Mesothelial cell of epicardium (in vitro differentiated cells): ENCODE measurements around the gene CEP104. TPM values are rescaled to one million over a fixed set of nuclear protein-coding genes. Genes with fewer than 3 reads are reported as not detected.

Source experiments
- DNase-seq, 2 experiments: peaks; one replicate each; pipeline ENCODE4 v3.0.0; 2021; ENCODE audit warnings: low spot score in 2 of 2; ENCODE audit not compliant: unreplicated experiment in 2 of 2
- H3K27ac Mint-ChIP-seq: 2 replicates; pipeline ENCODE4 v1.8.0; 2021; ENCODE audit warnings: mixed read lengths
- H3K27me3 Mint-ChIP-seq: 2 replicates; pipeline ENCODE4 v1.8.0; 2021; ENCODE audit warnings: low read depth, mixed read lengths
- H3K36me3 Mint-ChIP-seq: 2 replicates; pipeline ENCODE4 v1.8.0; 2021; ENCODE audit warnings: mixed read lengths
- H3K4me1 Mint-ChIP-seq: 2 replicates; pipeline ENCODE4 v1.8.0; 2021; ENCODE audit warnings: mixed read lengths
- H3K4me3 Mint-ChIP-seq: 2 replicates; pipeline ENCODE4 v1.8.0; 2021; ENCODE audit warnings: mild to moderate bottlenecking, moderate library complexity, mixed read lengths
- H3K9me3 Mint-ChIP-seq: 2 replicates; pipeline ENCODE4 v1.8.0; 2021; ENCODE audit warnings: mixed read lengths
- CTCF ChIP-seq: fragments of 200-600 bp; sonication (generic); IDR thresholded peaks from one replicate; pipeline ENCODE4 v1.5.0; 2021; ENCODE audit warnings: antibody characterized with exemption; ENCODE audit not compliant: unreplicated experiment
- total RNA-seq: library from RNA; stranded (reverse); gene quantifications from 3 replicates; pipeline ENCODE4 v1.2.1, GENCODE V29; 2021

CEP104 gene
- total RNA-seq, 1 donor from 2014 or later: 37.0 TPM

- peaks cover 6% of the 10 kb centered on the region for H3K9me3 Mint-ChIP-seq
- no peaks in the 10 kb centered on the region for H3K4me1 Mint-ChIP-seq
- no peaks in the 10 kb centered on the region for H3K27me3 Mint-ChIP-seq
- H3K4me3 Mint-ChIP-seq: no peak overlapping the region
- peaks cover 51% of the 10 kb centered on the region for H3K36me3 Mint-ChIP-seq
- H3K27ac Mint-ChIP-seq: no peak overlapping the region
- no peak for TF ChIP-seq CTCF
- DNase-seq: no peak
These were observed 15.5 kb downstream of the CEP104 start for GRCh38 chr1:3841491-3841890.

DNA sequence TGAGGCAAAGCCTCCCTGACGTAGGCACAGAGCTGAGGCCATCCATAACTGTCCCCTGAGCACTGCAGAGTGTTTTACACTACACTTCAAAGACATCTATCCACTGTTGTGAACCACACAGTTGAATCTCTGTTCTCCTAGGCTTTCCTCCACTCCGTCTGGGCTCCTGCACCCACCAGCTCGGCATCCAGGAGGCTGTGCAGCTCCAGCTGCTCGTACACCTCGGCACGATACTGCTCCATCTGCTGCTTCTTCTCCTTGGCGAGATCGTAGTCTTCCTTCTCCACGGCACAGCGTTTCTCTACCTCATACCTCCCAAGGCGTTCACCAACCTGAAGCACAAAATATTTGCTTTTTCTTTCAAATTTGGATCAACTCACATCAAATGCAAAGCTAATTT lies 18.2 kb downstream of the CEP104 start:
- H3K27ac Mint-ChIP-seq: no peak overlapping the region
- H3K27me3 Mint-ChIP-seq: no peaks in the 10 kb centered on the region
- H3K4me1 Mint-ChIP-seq: no peaks in the 10 kb centered on the region
- H3K36me3 Mint-ChIP-seq: peaks cover 58% of the 10 kb centered on the region
- TF ChIP-seq CTCF: no peak
- no peak for DNase-seq
- no peak overlapping the region for H3K4me3 Mint-ChIP-seq
- H3K9me3 Mint-ChIP-seq: peaks cover 6% of the 10 kb centered on the region

GRCh38 chr1:3837685-3838084 lies 19.3 kb downstream of the CEP104 start:
- H3K4me3 Mint-ChIP-seq: no peak overlapping the region
- peaks cover 6% of the 10 kb centered on the region for H3K9me3 Mint-ChIP-seq
- no peaks in the 10 kb centered on the region for H3K4me1 Mint-ChIP-seq
- H3K27ac Mint-ChIP-seq: no peak overlapping the region
- DNase-seq: no peak
- H3K27me3 Mint-ChIP-seq: no peaks in the 10 kb centered on the region
- H3K36me3 Mint-ChIP-seq: peaks cover 58% of the 10 kb centered on the region
- TF ChIP-seq CTCF: no peak

DNA sequence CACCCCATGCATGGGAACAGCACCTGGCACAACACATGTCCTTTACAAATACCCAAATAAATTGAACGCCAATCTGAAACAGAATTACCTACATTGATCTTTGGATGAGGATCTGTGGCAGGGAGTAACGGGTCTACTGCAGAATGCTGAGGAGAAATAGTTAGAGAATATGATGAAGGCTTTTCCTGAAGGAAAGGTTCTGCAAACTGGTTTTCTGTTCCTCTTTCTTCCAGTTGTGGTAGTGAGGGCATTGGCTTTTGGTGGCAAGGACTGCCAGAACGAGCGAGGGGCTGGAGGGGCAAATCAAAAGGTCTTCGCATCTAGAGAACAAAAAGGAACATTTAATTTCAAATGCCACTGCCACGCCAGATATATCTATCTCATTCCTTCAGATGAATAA lies 19.8 kb downstream of the CEP104 start:
- Mint-ChIP-seq H3K27me3 (no peaks in the 10 kb centered on the region), H3K36me3 (peaks cover 62% of the 10 kb centered on the region), H3K9me3 (peaks cover 6% of the 10 kb centered on the region), H3K4me1 (no peaks in the 10 kb centered on the region), H3K27ac (no peak overlapping the region), H3K4me3 (no peak overlapping the region)
- no peak for TF ChIP-seq CTCF
- no peak for DNase-seq

- Mint-ChIP-seq H3K27ac (no peak overlapping the region), H3K4me1 (no peaks in the 10 kb centered on the region), H3K4me3 (no peak overlapping the region), H3K36me3 (peaks cover 64% of the 10 kb centered on the region), H3K9me3 (peaks cover 6% of the 10 kb centered on the region), H3K27me3 (no peaks in the 10 kb centered on the region)
- no peak for DNase-seq
- no peak for TF ChIP-seq CTCF
These were observed 20.6 kb downstream of the CEP104 start for GRCh38 chr1:3836421-3836820.

- no peaks in the 10 kb centered on the region for H3K27me3 Mint-ChIP-seq
- TF ChIP-seq CTCF: no peak
- no peaks in the 10 kb centered on the region for H3K4me1 Mint-ChIP-seq
- peaks cover 69% of the 10 kb centered on the region for H3K36me3 Mint-ChIP-seq
- no peak overlapping the region for H3K4me3 Mint-ChIP-seq
- no peak for DNase-seq
- H3K9me3 Mint-ChIP-seq: peaks cover 6% of the 10 kb centered on the region
- H3K27ac Mint-ChIP-seq: no peak overlapping the region
These were observed 22.3 kb downstream of the CEP104 start for GRCh38 chr1:3834701-3835100.
